GM03348 (cell line): ENCODE results near the gene AFF3.
A peak's percentile ranks its signal among the peaks of the same experiment; 100 is the strongest.
"Not testable (repeated sequence)": the region's sequence is repeated elsewhere in the genome, so short reads cannot be mapped to it uniquely, and the experiment has no call there.

Experiments
- DNase-seq: peaks from one replicate; pipeline ENCODE4 v3.0.0; 2012; ENCODE audit warnings: low spot score

AFF3 gene

DNA sequence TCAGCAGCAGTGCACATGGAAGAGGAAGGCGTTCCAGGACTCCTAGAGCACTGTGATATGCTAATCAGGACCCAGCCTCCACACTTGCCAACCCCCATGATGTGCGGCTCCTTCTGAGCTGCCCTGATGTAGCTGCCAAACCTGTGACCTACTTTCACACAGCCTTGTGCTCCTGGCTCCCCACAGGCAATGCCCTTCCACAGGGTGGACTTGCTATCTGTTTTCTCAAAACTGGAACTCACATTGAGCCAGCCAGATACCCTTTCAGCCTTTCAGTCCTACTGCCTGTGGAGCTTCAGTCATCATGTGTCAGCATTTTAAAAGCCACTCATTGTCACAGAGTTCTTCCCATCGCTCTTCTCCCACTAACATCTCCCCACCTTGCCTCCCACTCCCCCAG lies 181.6 kb downstream of the AFF3 start:
- DNase-seq: no peak

DNA sequence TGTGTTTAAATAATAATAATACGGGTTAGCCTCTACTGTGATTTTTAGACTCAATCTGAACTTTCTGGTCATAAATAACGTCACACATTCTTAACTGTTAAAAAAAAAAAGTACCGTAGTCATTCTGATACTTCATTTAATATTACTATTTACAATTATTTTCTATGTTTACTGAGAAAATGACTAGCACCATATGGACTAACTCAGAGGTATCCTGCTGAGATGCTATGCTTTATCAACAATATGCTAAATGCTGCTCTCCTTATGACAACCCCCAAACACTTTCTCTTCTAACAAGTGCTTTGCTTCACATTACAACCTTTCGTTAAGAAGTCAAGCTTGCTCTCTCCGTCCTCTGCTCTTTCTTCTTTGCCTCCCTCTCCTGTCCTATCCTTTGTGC lies 182.1 kb downstream of the AFF3 start:
- no peak for DNase-seq

DNA sequence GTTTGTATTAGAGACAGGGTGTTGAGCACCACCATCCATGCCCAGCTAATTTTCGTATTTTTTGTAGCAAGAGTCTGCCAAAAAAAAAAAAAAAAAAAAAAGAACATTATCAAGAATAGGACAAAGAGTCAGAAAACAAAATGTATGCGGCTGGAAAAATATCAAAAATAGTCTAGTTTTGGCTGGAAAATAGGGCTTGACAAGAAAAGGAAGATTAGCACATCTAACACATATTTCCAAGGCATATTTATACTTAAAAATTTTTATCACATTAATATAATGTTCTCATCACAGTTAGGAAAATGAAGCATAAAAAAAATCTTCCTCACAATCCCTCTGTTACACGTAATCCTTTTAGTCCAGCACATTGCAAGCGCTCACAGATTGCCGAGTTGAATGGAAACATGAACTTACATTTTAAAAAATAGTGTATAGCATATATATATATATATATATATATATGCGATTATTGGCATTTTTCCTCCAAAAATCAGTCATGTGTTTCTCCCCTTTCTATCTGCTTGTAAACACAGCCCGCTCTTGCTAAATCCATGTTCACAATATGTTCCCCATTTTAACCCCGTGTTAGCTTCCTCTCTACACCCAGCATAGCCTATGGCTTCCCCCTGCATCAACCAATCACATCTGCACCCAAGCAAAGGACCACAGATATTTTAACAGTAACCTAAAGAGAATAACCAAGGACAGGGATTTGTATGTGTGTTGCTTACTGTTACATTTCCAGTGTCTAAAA lies 183.0 kb downstream of the AFF3 start:
- DNase-seq: no peak

DNA sequence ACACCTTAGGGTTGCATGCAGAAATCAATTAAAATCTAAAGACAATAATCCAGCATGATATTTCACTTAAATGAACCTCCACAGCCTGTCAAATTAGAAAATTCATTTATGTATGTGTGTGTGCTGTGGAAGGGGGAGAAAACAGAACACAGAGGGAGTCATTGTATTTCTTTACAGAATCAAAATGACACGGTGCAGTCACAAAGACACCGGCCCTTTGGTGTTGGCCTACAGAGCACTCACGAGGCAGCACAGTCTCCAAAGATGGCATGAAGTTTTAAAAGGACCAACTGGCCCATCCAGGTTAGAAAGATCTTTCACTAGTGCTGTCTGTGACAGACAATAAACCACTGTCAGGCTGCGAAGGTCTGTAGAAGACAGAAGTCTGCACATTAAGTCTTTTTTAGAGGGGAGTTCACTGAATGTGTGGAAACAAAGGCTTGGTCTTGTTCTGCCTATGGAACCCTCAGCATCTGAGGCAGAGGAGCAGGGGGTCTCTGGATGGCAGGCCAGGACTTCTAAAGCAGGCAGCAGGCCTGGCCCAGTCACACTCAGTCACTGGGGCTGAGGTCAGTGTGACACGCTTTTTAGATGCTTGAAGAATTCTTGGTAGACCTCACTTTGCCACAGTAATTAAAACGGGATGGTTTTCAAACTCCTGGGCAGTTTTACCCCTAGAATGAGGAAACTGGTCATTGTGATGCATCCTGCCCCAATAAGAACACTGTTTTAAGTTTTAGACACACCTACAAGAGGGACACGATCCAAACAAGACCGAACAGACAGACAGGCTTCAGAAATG lies 184.9 kb downstream of the AFF3 start:
- DNase-seq: peak; percentile 28

DNA sequence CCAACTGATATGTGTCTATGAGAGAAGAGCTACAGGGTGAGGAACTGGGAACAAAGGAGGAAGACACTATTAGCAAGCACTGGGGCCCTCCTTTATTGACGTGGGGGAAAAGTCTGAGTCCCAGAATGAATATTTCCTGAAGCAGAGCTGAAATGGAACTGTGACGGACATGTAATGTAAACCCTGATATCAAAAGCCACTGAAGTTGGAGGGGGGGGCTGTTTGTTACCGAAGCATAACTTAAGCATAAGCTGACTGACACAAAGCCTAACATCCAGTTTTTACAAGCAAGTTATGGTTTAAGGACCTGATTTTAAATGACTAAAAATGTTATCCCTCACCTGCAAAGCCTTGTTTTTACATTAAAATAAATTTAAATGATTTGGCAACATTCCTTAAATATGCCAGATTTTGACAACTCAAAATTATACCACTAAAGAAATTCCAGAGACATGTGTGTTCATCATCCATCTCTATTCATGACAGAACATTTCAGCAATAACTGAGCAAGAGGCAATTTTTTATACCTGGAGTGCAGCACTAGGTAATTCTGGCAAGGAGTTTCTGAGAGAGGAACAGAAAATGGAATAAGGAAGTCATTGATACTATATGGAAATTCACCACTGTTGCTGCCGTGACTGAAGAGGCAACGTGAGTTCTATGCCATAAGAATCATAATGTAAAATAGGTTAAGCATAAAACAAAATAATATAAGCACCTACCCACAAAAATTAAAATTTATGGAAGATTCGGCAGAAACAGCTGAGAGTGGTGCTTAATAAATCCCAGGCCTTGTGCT lies 186.0 kb downstream of the AFF3 start:
- no peak for DNase-seq

GRCh38 chr2:99953750-99954149 lies 188.6 kb downstream of the AFF3 start:
- no peak for DNase-seq

GRCh38 chr2:99949963-99950362 lies 192.4 kb downstream of the AFF3 start:
- DNase-seq: no peak

- DNase-seq: no peak
These were observed 192.9 kb downstream of the AFF3 start for GRCh38 chr2:99949530-99949929.

DNA sequence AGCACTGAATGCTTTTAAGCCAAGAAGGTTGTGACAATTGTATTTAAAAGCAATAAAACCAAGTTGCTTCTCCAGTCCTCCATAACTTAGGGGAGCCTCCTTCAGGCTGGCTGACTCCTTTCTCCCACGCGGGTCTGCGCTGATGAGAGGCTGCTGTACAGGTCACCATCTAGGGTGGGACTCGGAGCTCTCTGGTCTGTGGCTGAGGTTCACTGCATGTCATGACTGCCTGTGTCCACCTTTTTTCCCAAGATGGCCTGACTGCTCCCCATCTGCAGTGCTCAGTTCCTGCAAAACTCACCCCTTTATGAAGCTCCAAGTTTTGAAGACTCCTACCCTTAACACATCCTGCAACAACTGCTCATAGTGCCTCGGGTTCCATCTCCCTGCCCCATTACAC lies 194.4 kb downstream of the AFF3 start:
- no peak for DNase-seq

- not testable (repeated sequence) for DNase-seq
These were observed 195.0 kb downstream of the AFF3 start for GRCh38 chr2:99947366-99947765.

- DNase-seq: no peak
These were observed 198.4 kb downstream of the AFF3 start for GRCh38 chr2:99944019-99944418.

GRCh38 chr2:99942561-99943347 lies 199.6 kb downstream of the AFF3 start:
- DNase-seq: no peak

GRCh38 chr2:99940963-99941362 lies 201.4 kb downstream of the AFF3 start:
- DNase-seq: no peak

DNA sequence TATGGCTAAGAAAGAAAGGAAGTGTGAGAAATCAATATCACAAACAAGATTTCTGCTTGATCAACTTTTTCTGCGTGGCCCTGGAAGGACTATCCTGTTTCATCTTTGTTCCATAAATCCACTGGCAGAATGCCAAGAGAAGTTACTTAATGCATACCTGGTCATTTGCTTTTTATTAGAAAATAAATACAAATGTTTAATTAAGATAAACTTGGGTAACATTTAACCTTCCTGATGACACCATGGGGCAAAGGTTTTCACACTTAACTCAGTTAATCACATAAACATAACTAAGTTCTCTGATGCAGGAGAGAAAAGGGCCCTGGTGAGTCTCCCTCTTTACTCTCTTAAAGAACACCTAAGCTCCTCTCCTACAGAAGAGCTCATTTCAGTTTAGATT lies 203.3 kb downstream of the AFF3 start:
- DNase-seq: no peak

DNA sequence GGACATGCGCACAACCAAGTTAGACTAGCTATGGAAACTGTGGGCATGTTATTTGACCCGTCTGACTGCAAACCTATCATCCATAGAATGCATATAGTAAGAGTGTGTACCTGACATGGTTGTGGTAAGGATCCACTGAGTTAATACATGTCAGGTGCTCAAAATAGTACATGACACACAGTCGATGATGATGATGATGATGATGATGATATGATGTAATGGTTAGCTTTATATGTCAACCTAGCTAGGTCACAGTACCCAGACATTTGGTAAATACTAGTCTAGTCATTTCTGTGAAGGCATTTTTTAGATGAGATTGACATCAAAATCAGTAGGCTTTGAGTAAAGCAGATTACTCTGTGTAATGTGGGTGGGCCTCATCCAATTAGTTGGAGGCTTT lies 204.1 kb downstream of the AFF3 start:
- no peak for DNase-seq

DNA sequence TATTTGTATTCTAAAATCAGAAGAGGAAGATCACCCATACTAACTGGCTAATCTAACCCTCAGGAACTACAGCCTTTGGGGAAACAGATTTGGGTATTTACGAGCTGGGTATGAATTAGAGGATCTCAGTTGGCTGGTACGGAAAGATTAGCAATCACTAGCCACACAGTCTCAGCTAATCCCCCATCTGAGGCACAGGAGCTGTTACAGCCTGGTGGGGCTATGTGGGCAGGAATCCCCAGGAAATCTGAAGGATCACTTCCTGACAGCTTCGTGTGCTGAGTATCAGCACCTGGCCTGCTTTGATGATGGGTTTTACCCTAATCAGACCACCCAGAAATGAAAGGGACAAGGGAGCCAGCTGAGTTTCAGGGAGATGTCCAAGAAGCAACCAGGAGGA lies 206.3 kb downstream of the AFF3 start:
- DNase-seq: no peak

GRCh38 chr2:99935662-99936061 lies 206.7 kb downstream of the AFF3 start:
- no peak for DNase-seq

DNA sequence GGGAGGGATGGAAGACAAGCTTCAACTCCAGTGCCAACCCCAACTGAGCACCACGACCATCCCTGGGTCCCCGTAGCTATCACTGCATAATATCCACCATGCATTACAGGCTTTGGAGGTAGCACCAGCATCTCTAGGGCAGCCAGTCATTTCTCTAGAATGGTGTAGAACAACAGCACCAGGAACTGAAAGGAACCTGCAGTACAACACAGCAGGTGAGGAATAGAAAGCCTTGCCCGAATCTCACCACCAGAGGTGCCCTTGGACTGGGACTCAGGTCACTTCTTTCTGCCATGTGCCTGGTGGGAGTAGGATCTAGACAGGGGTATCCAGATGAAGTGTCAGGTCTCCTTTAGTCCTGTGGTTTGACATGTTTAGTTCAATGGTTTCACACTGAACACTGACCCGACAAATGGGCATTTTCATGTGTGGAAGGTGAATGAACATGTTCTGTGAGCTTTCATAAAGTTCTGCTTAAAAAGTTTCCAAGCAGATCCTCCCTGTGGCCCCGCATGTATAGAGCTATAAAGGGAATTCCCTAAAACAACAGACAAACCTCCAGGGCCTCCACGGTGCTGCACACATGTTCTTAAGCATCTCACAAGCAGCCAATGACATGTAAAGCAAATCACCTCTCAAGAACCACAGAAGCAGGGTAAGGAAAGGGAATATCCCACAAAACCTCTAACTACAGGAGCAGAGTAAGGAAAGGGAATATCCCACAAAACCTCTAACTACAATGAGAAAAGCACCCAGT lies 208.3 kb downstream of the AFF3 start:
- DNase-seq: no peak

GRCh38 chr2:99933491-99933890 lies 208.9 kb downstream of the AFF3 start:
- not testable (repeated sequence) for DNase-seq

DNA sequence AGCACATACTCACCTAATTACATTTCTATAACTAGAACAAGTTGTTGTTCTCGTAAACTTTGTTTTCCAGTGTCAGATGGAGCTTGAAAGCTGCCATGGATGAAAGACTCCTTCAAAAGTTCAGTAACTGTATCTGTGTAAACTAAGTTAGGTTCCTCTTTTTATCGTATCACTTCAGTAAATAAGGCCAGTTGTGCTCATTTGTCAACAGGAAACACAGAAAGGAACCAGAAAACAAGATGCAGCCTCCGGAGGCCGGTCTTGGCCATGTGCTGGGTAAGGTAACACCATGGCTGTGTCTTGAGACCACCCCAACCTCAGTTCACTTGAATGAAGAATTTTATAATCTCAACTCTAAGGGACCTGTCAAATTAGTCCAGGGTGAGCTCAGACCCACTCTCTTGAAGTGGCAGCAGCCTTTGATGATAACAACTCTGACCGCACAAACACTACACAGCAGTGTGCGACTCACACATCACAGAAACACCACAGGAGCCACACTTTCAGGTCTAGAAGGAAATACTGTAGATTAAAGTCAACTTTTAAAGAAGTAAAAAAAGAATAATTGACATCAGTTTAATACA lies 213.8 kb downstream of the AFF3 start:
- no peak for DNase-seq

DNA sequence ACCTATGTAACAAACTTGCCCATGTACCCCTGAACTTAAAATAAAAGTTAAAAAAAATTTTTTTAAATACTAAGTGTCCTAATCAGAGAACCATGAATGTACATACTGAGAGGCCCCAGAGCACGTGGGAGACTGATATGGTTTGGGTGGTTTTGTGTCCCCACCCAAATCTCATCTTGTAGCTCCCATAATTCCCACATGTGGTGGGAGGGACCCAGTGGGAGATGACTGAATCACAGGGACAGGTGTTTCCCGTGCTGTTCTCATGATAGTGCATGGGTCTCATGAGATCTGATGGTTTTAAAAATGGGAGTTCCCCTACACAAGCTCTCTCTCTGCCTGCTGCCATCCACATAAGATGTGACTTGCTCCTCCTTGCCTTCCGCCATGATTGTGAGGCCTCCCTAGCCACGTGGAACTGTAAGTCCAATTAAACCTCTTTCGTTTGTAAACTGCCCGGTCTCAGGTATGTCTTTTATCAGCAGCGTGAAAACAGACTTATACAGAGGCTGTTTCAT lies 214.6 kb downstream of the AFF3 start:
- not testable (repeated sequence) for DNase-seq
